ENCODE measurements around the gene SIM2. TPM values are rescaled to one million over a fixed set of nuclear protein-coding genes. Genes with fewer than 3 reads are reported as not detected.

The SIM2 gene
- total and polyA plus RNA-seq, 2 of the 13 experiments (the other 11 are each of a cell fraction or from before 2014, with no cell fraction given), result 0.36 to 0.53 TPM

GRCh38 chr21:36730291-36731281, 31.7 kb downstream of the SIM2 start (continued):
- peak; percentile 38; the same call in 1 of the 2 replicates for TF ChIP-seq ZBTB10 (CRISPR knock-in tag; IDR thresholded peaks at IDR 0.05; ENCODE audit: borderline replicate concordance)
- TF ChIP-seq HNRNPLL (IDR thresholded peaks at IDR 0.05; ENCODE audit: low read depth, low read length, poor library complexity, severe bottlenecking), result peak; percentile 48
- TF ChIP-seq HNF1A (IDR thresholded peaks at IDR 0.05; ENCODE audit: low read depth), result peak; percentile 43; the same call in 1 of the 2 replicates
- TF ChIP-seq HNF1A (CRISPR knock-in tag; IDR thresholded peaks at IDR 0.05; ENCODE audit: borderline replicate concordance), result no peak; the same call in 1 of the 2 replicates
- TF ChIP-seq SALL2 (CRISPR knock-in tag; IDR thresholded peaks at IDR 0.05), result no peak
- TF ChIP-seq SOX6 (IDR thresholded peaks at IDR 0.05), result no peak
- TF ChIP-seq SOX6 (CRISPR knock-in tag; IDR thresholded peaks at IDR 0.05), result peak; percentile 82; the same call in 1 of the 2 replicates
- no peak for TF ChIP-seq SMAD3 (CRISPR knock-in tag; IDR thresholded peaks at IDR 0.05)
- no peak for TF ChIP-seq ZNF770 (CRISPR knock-in tag; IDR thresholded peaks at IDR 0.05)
- peak; percentile 81 for TF ChIP-seq PAXIP1 (CRISPR knock-in tag; conservative IDR thresholded peaks at IDR 0.05)
- TF ChIP-seq KAT7 (CRISPR knock-in tag; IDR thresholded peaks at IDR 0.05; ENCODE audit: borderline replicate concordance), result no peak
- no peak for TF ChIP-seq ZFP1 (CRISPR knock-in tag; IDR thresholded peaks at IDR 0.05)
- TF ChIP-seq FOXA1 (IDR thresholded peaks at IDR 0.05), result no peak
- peak; percentile 74 for TF ChIP-seq FOXA1 (CRISPR knock-in tag; IDR thresholded peaks at IDR 0.05)

Measured in HepG2 (cell line).